ENCODE measurements around the gene HOXB13.

DNA sequence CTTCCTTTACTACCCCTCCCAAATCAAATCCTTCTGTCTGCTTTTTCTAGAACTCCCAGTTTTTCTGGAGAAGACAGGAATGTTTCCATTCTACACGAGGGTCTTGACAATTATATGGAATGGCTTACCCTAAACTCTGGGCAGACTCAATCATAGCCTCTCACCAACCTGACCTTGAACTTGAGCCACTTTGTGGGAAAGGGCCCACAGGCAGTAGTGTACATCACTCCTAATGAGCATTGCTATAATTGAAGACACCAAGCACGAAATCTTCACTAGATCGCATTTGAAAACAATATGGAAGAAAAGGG lies 1.6 kb upstream of the HOXB13 start:
- TF ChIP-seq POLR2AphosphoS5 (IDR thresholded peaks at IDR 0.05) = no peak
- TF ChIP-seq, protein P1, sequence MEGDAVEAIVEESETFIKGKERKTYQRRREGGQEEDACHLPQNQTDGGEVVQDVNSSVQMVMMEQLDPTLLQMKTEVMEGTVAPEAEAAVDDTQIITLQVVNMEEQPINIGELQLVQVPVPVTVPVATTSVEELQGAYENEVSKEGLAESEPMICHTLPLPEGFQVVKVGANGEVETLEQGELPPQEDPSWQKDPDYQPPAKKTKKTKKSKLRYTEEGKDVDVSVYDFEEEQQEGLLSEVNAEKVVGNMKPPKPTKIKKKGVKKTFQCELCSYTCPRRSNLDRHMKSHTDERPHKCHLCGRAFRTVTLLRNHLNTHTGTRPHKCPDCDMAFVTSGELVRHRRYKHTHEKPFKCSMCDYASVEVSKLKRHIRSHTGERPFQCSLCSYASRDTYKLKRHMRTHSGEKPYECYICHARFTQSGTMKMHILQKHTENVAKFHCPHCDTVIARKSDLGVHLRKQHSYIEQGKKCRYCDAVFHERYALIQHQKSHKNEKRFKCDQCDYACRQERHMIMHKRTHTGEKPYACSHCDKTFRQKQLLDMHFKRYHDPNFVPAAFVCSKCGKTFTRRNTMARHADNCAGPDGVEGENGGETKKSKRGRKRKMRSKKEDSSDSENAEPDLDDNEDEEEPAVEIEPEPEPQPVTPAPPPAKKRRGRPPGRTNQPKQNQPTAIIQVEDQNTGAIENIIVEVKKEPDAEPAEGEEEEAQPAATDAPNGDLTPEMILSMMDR (IDR thresholded peaks at IDR 0.05 in 8 of 11, conservative IDR thresholded peaks at IDR 0.05 in 3 of 11) = no peak
